GM12872 (cell line): ENCODE results near the gene COX6A1.

ENCODE experiments used
- TF ChIP-seq, protein P1 (sequence below): IDR thresholded peaks from 3 replicates; pipeline ENCODE4 v1.5.1; 2011; ENCODE audit warnings: low read depth, mild to moderate bottlenecking, low read length, moderate library complexity; ENCODE audit not compliant: insufficient read depth

Gene COX6A1

DNA sequence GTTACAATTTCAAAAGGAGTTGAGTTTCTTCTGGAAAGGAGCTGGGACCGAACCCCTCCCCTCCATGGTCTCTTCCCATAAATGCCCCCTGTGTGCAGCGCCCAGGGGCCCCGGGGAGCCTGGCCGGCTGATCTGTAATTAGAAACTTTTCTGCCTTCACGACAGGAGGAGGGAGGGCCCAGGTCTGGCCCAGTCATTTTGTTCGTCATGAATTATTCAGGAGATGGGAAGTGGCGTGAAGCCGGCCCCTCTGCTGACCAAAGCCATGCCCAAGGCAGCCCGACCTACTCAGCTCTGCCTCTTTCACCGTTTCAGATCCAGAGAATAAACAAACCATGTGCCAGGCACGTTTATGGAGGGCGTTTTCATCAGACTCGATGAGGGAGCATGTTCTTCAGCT, 35.7 kb upstream of the COX6A1 start:
- TF ChIP-seq, protein P1, sequence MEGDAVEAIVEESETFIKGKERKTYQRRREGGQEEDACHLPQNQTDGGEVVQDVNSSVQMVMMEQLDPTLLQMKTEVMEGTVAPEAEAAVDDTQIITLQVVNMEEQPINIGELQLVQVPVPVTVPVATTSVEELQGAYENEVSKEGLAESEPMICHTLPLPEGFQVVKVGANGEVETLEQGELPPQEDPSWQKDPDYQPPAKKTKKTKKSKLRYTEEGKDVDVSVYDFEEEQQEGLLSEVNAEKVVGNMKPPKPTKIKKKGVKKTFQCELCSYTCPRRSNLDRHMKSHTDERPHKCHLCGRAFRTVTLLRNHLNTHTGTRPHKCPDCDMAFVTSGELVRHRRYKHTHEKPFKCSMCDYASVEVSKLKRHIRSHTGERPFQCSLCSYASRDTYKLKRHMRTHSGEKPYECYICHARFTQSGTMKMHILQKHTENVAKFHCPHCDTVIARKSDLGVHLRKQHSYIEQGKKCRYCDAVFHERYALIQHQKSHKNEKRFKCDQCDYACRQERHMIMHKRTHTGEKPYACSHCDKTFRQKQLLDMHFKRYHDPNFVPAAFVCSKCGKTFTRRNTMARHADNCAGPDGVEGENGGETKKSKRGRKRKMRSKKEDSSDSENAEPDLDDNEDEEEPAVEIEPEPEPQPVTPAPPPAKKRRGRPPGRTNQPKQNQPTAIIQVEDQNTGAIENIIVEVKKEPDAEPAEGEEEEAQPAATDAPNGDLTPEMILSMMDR, result no peak

DNA sequence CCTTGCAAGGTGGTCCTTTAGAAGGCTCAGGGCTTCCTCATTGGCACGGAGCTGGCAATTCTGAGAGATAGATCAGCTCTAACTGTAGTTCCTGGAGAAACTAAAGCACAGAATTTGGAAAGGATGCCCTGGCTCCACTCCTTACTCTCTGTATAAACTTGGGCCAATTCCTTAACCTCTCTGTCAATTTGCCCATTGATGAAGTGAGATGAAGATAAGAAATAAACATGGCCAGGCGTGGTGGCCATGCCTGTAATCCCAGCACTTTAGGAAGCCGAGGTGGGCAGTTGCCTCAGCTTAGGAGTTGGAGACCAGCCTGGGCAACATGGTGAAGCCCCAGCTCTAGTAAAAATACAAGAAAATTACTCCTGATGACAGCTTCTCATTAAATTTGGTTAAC, 34.0 kb upstream of the COX6A1 start:
- TF ChIP-seq, protein P1, result no peak

- TF ChIP-seq, protein P1, result no peak
Measured at GRCh38 chr12:120404271-120404670, 33.6 kb upstream of the COX6A1 start.

DNA sequence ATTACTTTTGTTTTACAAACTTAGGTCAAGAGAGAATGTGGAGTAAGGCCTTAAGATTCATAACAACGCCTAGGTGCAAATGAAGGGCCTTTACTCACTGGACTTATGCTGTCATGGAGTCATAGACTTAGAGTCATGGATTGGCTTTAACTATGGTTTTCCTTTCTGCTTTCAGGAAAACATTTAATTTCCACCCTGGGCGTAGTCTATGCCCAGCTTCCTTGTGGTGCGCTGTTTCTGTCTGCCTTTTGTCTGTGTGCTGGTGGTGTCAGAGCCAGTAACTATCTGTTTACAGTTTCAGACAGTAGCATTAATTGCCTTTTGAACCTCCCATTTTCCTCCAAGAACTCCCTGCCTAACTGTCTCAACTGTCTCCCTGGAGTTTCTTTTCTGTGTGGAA, 31.8 kb upstream of the COX6A1 start:
- TF ChIP-seq, protein P1, result no peak

DNA sequence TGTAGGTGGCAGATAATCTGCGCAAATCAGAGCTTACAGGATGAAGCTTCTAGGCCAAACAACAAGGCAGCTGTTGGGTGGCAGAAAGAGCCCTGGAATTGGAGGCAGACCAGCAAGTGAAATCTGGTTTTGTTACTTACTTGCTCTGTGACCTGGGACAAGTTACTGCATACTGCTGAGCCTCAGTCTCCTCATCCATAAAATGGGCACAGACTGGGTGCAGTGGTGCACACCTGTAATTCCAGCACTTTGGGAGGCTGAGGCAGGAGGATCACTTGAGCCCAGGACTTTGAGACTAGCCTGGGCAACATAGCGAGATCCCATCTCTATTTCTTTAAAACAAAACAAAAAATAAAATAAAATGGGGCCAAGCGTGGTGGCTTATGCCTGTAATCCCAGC, 31.4 kb upstream of the COX6A1 start:
- TF ChIP-seq, protein P1, result no peak

DNA sequence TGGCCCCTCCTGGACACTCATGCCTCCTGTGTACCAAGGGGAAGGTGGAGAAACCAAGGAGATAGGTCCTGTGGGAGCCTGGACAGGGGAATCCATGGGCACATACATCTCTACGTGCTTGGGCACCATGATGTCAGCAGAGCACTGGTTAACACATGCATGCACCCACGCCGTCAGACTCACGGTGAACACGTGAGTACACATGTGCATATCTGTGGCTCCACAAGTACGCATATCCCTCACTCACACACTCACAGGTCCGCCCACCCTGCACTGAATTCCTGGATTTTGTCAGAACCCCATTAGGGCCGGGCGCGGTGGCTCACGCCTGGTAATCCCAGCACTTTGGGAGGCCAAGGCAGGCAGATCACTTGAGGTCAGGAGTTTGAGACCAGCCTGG, 29.1 kb upstream of the COX6A1 start:
- TF ChIP-seq, protein P1, result no peak

GRCh38 chr12:120412421-120412820, 25.5 kb upstream of the COX6A1 start:
- TF ChIP-seq, protein P1, result no peak
